Uterus (tissue), 2 donors: ENCODE measurements around the gene MCAM.

Source experiments
- POLR2A ChIP-seq, 2 donors: fragments of 450-650 bp; IDR thresholded peaks; one replicate each; pipeline ENCODE4 v1.6.1; 2016; ENCODE audit warnings: antibody characterized with exemption in 2 of 2, mild to moderate bottlenecking in 1 of 2, moderate library complexity in 1 of 2
- TF ChIP-seq, protein P1 (sequence below), 4 experiments: fragments of 200-600 bp in 2 of 4; fragments of 450-650 bp in 2 of 4; sonication (generic) in 2 of 4; IDR thresholded peaks; one replicate each; pipeline ENCODE4 v1.5.1; 2016 to 2019; ENCODE audit warnings: antibody characterized with exemption in 4 of 4, mild to moderate bottlenecking in 2 of 4, moderate library complexity in 1 of 4

DNA sequence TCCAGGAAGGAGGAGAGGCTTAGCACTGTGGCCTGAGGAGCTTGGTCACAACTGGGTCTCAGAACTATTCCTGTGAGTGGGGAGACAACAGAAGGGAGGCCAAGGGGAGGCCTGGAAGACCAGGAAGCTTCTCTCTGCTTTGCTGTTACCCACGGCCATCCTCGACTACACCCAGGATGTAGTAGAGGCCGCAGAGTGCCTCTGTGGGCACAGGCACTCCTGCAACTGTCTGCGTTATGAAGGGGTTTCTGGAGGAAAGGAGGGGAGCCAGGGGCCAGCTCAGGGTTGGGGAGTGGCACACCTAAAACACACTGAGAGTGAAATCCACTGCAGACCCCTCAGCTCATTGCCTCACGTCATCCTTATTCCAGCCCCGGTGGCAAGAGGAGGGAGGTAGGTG is 33.4 kb upstream of the MCAM start:
- no peak for TF ChIP-seq POLR2A (IDR thresholded peaks at IDR 0.05)
- TF ChIP-seq, protein P1, sequence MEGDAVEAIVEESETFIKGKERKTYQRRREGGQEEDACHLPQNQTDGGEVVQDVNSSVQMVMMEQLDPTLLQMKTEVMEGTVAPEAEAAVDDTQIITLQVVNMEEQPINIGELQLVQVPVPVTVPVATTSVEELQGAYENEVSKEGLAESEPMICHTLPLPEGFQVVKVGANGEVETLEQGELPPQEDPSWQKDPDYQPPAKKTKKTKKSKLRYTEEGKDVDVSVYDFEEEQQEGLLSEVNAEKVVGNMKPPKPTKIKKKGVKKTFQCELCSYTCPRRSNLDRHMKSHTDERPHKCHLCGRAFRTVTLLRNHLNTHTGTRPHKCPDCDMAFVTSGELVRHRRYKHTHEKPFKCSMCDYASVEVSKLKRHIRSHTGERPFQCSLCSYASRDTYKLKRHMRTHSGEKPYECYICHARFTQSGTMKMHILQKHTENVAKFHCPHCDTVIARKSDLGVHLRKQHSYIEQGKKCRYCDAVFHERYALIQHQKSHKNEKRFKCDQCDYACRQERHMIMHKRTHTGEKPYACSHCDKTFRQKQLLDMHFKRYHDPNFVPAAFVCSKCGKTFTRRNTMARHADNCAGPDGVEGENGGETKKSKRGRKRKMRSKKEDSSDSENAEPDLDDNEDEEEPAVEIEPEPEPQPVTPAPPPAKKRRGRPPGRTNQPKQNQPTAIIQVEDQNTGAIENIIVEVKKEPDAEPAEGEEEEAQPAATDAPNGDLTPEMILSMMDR (IDR thresholded peaks at IDR 0.05) = no peak
